BJ (cell line): Measurements from ENCODE around the gene AGAP1. TPM values are rescaled to one million over a fixed set of nuclear protein-coding genes. Genes with fewer than 3 reads are reported as not detected.

Experiments
- CTCF ChIA-PET: fragments of 350-600 bp; formaldehyde crosslinking; extraction: SDS; loops from one replicate; lab custom pipeline; 2021; ENCODE audit warnings: antibody characterized with exemption, inconsistent platforms; lab: Yijun Ruan, JAX
- POLR2A ChIA-PET: fragments of 300-600 bp; sonication (Branson Sonifier 250); formaldehyde crosslinking; extraction: SDS; loops from one replicate; lab custom pipeline; 2021; ENCODE audit warnings: antibody characterized with exemption; lab: Charles Lee
- DNase-seq: peaks from one replicate; pipeline ENCODE4 v3.0.0-alpha.2; 2011; ENCODE audit warnings: low read depth
- H3K27me3 ChIP-seq: 2 replicates; pipeline ENCODE4 v1.6.0; 2011; ENCODE audit warnings: low read length; ENCODE audit not compliant: control insufficient read depth, insufficient read depth
- H3K36me3 ChIP-seq: 2 replicates; pipeline ENCODE4 v1.5.1; 2011; ENCODE audit warnings: low read length; ENCODE audit not compliant: control insufficient read depth, insufficient read depth
- H3K4me3 ChIP-seq: 2 replicates; pipeline ENCODE4 v1.5.1; 2011; ENCODE audit warnings: low read depth, mild to moderate bottlenecking, control low read depth, low read length
- polyA plus RNA-seq: library from polyadenylated mRNA; depleted of rRNA; stranded (reverse); fragments of >200 nt; gene quantifications from 2 replicates; pipeline ENCODE4 v1.2.3, GENCODE V29; 2011
- TF ChIP-seq, protein P1 (sequence below): IDR thresholded peaks from 2 replicates; pipeline ENCODE4 v1.5.1; 2011; ENCODE audit warnings: low read depth, mild to moderate bottlenecking, control low read depth, inconsistent platforms, low read length, moderate library complexity; ENCODE audit not compliant: insufficient read depth

AGAP1 gene
- polyA plus RNA-seq, 1 experiment: 14.9 TPM

DNA sequence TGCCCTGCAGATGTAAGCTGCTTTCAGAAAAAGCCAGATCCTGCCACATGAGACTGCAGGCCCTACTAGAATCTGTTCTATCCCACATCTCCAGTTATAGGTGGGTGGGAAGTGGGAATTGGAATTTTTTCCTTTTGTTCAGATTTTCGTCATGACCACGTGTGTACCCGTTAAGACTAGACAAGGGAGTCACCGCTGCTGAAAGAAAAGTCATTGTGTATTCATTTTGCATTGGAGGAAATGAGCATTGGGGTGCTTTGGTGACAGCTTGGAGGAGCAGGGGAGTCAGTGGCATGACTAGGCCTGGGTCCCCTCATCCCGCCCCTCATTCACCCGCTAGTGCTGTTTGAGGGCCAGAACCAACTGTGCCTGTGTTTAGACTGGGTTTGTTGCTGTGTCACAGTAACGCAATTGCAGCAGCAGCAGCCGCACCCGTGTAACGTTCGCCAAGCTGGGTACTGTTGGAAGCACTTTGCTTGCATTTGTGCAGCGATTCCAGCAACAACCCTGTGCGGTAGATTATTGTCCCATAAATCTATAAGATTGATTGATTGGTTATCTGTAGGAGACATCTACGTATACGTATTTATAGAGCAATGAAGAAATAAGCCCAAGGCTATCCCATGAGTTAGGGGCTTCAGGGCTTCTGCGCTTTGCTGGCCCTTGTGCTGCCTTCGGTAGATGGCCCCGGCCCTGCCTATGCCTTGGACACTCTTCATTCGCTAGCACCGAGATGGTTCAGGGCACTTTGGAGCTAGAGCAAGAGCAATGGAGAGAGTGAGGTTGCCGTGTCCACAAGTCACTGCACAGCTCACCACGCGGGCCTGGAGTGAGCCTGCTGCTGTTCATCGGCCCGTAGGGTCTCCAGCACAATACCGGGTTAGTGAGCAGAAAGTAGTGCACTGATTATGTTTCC is 194.9 kb downstream of the AGAP1 start:
- no peak overlapping the region for H3K4me3 ChIP-seq
- H3K36me3 ChIP-seq: no peaks in the 10 kb centered on the region
- ChIA-PET CTCF (interaction anchor here (0.8 to 2.0 kb wide), 2 partner anchors 11 to 93 kb away, joined by 3 to 7 read pairs; no protein-coding TSS in a partner anchor), POLR2A (no interaction called here)
- H3K27me3 ChIP-seq: no peaks in the 10 kb centered on the region
- TF ChIP-seq, protein P1, sequence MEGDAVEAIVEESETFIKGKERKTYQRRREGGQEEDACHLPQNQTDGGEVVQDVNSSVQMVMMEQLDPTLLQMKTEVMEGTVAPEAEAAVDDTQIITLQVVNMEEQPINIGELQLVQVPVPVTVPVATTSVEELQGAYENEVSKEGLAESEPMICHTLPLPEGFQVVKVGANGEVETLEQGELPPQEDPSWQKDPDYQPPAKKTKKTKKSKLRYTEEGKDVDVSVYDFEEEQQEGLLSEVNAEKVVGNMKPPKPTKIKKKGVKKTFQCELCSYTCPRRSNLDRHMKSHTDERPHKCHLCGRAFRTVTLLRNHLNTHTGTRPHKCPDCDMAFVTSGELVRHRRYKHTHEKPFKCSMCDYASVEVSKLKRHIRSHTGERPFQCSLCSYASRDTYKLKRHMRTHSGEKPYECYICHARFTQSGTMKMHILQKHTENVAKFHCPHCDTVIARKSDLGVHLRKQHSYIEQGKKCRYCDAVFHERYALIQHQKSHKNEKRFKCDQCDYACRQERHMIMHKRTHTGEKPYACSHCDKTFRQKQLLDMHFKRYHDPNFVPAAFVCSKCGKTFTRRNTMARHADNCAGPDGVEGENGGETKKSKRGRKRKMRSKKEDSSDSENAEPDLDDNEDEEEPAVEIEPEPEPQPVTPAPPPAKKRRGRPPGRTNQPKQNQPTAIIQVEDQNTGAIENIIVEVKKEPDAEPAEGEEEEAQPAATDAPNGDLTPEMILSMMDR: no peak
- DNase-seq: no peak

DNA sequence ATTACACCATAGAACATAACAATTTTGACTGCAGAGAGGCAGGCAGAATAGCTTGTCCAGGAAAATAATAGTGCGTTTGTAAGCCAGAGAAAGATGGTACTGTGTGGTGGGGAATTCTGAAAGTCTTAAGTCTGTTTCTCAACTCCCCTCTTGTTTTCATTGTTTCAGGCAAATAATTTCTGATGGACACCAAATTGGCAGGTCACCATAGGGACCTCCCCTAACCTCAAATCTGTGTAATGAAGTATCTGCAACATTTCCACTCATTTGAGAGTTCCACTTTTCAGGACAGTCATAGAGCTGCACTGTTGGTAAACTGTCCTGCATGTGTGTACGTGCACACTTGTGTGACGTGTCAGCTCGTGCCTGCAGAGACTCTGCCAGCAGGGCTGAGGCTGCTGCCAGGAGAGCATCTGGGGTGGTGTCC is 195.6 kb downstream of the AGAP1 start:
- Histone ChIP-seq H3K27me3 (no peaks in the 10 kb centered on the region), H3K4me3 (no peak overlapping the region), H3K36me3 (no peaks in the 10 kb centered on the region)
- POLR2A ChIA-PET: no interaction called here
- CTCF ChIA-PET: interaction anchor here (0.8 to 2.0 kb wide), 2 partner anchors 10 to 93 kb away, joined by 3 to 7 read pairs; no protein-coding TSS in a partner anchor
- DNase-seq: no peak
- TF ChIP-seq, protein P1: no peak

DNA sequence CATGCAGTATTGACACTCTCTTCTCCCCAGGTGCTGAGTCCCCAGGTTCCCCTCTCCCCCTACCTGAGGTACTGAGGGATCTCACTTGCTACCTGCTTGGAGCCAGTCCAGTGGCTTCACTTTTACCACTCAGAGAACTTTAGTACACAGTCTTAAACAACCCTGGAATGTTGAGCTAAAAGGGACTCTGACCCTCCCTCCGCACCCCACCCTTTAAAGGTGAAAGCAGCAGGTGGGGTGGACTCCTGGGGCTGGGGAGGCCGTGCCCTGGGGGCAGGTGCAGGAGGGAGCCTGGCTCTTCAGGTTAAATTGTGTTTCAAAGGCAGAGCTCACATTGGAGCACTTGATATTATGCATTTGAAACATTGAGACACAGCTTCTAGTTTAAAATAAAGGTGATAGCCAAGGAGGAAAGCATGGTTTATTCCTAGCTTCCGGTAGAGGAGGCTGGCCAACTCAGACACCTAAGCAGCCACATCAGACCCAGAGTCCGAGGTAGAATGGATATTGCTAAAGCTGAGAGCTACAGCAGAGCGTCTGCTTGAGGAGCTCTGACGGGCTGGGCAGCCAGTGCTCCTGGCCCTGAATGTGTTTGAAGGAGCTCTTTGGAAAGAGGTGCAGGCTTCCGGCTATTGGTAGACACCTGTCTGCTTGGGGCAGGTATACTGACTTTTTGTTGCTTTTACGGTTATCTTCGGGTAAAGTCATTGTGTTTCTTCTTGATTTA is 196.4 kb downstream of the AGAP1 start:
- TF ChIP-seq, protein P1: no peak
- Histone ChIP-seq H3K4me3 (no peak overlapping the region), H3K36me3 (no peaks in the 10 kb centered on the region), H3K27me3 (no peaks in the 10 kb centered on the region)
- ChIA-PET CTCF (interaction anchor here (2.0 kb wide), 1 partner anchor 9 kb away, joined by 7 read pairs; no protein-coding TSS in a partner anchor), POLR2A (no interaction called here)
- DNase-seq: no peak

DNA sequence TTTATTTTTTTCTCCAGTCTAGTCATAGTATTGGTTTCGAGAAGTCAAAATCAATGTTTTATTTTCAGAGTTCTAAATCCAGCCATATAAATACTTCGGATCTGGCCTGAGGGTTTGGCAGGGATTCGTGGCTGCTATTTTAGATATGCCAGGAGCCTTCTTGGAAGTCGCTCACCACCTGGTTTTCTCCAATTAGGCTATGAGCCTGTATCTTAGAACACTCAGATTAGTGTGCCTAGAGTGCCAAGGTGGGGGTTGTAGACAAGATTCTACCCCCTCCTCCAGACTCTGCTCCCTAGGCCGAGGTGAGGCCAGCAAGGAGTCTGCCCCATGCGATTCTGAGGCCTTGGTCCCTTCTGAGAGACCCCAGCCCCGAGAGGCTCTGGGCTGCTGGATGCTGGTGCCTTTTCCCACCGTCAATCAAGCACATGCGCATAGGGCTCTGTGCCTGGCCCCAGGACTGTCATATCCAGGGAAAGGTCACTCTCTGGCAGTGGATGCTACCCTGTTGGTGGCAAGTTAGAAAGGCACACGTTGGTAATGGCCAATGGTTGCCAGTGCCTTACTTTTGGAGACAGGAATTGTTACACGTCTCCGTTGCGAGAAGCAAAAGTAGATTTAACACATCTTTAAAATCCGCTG is 197.1 kb downstream of the AGAP1 start:
- ChIA-PET CTCF (interaction anchor here (1.0 to 2.0 kb wide), 2 partner anchors 9 kb away, joined by 3 to 7 read pairs; no protein-coding TSS in a partner anchor), POLR2A (no interaction called here)
- Histone ChIP-seq H3K4me3 (no peak overlapping the region), H3K27me3 (no peaks in the 10 kb centered on the region), H3K36me3 (no peaks in the 10 kb centered on the region)
- TF ChIP-seq, protein P1: no peak
- no peak for DNase-seq
